Ascending aorta (tissue), 2 donors: Measurements from ENCODE around the gene OR5T3. TPM values are rescaled to one million over a fixed set of nuclear protein-coding genes. Genes with fewer than 3 reads are reported as not detected.

Source experiments
- DNase-seq, 2 donors: peaks; one replicate each; pipeline ENCODE4 v3.0.0-alpha.2; 2019; ENCODE audit warnings: low spot score in 2 of 2
- H3K27ac ChIP-seq, 2 donors: fragments of 200-600 bp; sonication (generic); one replicate each; pipeline ENCODE4 v1.5.1; 2016 to 2017; ENCODE audit warnings: mild to moderate bottlenecking in 1 of 2
- H3K27me3 ChIP-seq: fragments of 200-600 bp; sonication (generic); one replicate; pipeline ENCODE4 v1.5.1; 2017
- H3K36me3 ChIP-seq, 2 donors: fragments of 200-600 bp; sonication (generic); one replicate each; pipeline ENCODE4 v1.5.1; 2016
- H3K4me1 ChIP-seq, 2 donors: fragments of 200-600 bp; sonication (generic); one replicate each; pipeline ENCODE4 v1.5.1; 2016 to 2017; ENCODE audit warnings: mild to moderate bottlenecking in 1 of 2
- H3K4me3 ChIP-seq, 2 donors: fragments of 200-600 bp; sonication (generic); one replicate each; pipeline ENCODE4 v1.5.1; 2016 to 2017; ENCODE audit warnings: mild to moderate bottlenecking in 1 of 2
- H3K9me3 ChIP-seq, 2 donors: fragments of 200-600 bp; sonication (generic); one replicate each; pipeline ENCODE4 v1.5.1; 2016
- CTCF ChIP-seq, 3 experiments: fragments of 200-600 bp in 2 of 3; fragments of 450-650 bp in 1 of 3; sonication (generic) in 2 of 3; IDR thresholded peaks; one replicate each; pipeline ENCODE4 v1.5.1; 2016 to 2019; ENCODE audit warnings: antibody characterized with exemption in 3 of 3, mild to moderate bottlenecking in 1 of 3, moderate library complexity in 1 of 3
- intact Hi-C: fragments of 100-400 bp; cut with DNase I; formaldehyde crosslinking; loops from one replicate; pipeline ENCODE4 v1.15.1; 2023
- total RNA-seq: library from RNA; depleted of rRNA; stranded (reverse); fragments of >200 nt; gene quantifications from one replicate; pipeline ENCODE4 v1.1.0, GENCODE V29; 2016

OR5T3 gene
- total RNA-seq, 1 donor from 2014 or later: not detected

GRCh38 chr11:56273854-56274253 lies 21.8 kb downstream of the OR5T3 start, which contains the start of gene OR5T1:
Gene OR5T1 (plus strand): TSS chr11:56274154. CDS start chr11:56275639, 1,485 bp downstream.
- Histone ChIP-seq H3K27me3 (no peaks in the 10 kb centered on the region), H3K9me3 (no peaks in the 10 kb centered on the region), H3K36me3 (no peaks in the 10 kb centered on the region), H3K4me3 (no peak within 1 kb of the TSS), H3K27ac (no peak within 1 kb of the TSS), H3K4me1 (no peaks in the 10 kb centered on the region)
- no peak for TF ChIP-seq CTCF (IDR thresholded peaks at IDR 0.05)
- intact Hi-C loops: no loop called here
- DNase-seq: no peak

GRCh38 chr11:56292154-56292553 lies 40.1 kb downstream of the OR5T3 start, which contains the start of gene OR8H1:
Gene OR8H1 (minus strand): TSS chr11:56292254. CDS start chr11:56291062, 1,192 bp downstream.
- Histone ChIP-seq H3K27me3 (no peaks in the 10 kb centered on the region), H3K4me1 (no peaks in the 10 kb centered on the region), H3K9me3 (no peaks in the 10 kb centered on the region), H3K36me3 (no peaks in the 10 kb centered on the region), H3K27ac (no peak within 1 kb of the TSS), H3K4me3 (no peak within 1 kb of the TSS)
- intact Hi-C loops: no loop called here
- no peak for TF ChIP-seq CTCF (IDR thresholded peaks at IDR 0.05)
- DNase-seq: no peak

- H3K9me3 ChIP-seq: no peaks in the 10 kb centered on the region
- no peak overlapping the region for H3K4me3 ChIP-seq
- DNase-seq: no peak
- no peak overlapping the region for H3K27ac ChIP-seq
- H3K4me1 ChIP-seq: no peaks in the 10 kb centered on the region
- no peaks in the 10 kb centered on the region for H3K27me3 ChIP-seq
- intact Hi-C loops: no loop called here
- no peak for TF ChIP-seq CTCF (IDR thresholded peaks at IDR 0.05)
- H3K36me3 ChIP-seq: no peaks in the 10 kb centered on the region
Observed at GRCh38 chr11:56296898-56297297, 44.8 kb downstream of the OR5T3 start.

Other genes starting within 250 kb of the OR5T3 start
- not detected for gene OR5AS1, start 224.6 kb upstream of the OR5T3 start, total RNA-seq
- gene OR8I2, start 158.9 kb upstream of the OR5T3 start, total RNA-seq: not detected
- gene OR8H2, start 148.6 kb upstream of the OR5T3 start, total RNA-seq: not detected
- not detected for gene OR8H3, start 129.9 kb upstream of the OR5T3 start, total RNA-seq
- not detected for gene OR8J3, start 112.1 kb upstream of the OR5T3 start, total RNA-seq
- gene OR8K5, start 91.9 kb upstream of the OR5T3 start, total RNA-seq: not detected
- gene OR5J2, start 75.6 kb upstream of the OR5T3 start, total RNA-seq: not detected
- gene OR5T2, start 18.0 kb upstream of the OR5T3 start, total RNA-seq: not detected
- gene OR5T1, start 21.9 kb downstream of the OR5T3 start, total RNA-seq: not detected
- gene OR8H1, start 40.0 kb downstream of the OR5T3 start, total RNA-seq: not detected
- not detected for gene OR8K3, start 62.9 kb downstream of the OR5T3 start, total RNA-seq
- not detected for gene OR8K1, start 93.8 kb downstream of the OR5T3 start, total RNA-seq
- not detected for gene OR8J1, start 102.0 kb downstream of the OR5T3 start, total RNA-seq
- gene OR8U1, start 123.4 kb downstream of the OR5T3 start, total RNA-seq: not detected
- gene OR5AL1, start 160.4 kb downstream of the OR5T3 start, total RNA-seq: not detected
- gene OR5M3, start 221.1 kb downstream of the OR5T3 start, total RNA-seq: not detected
- gene OR5M8, start 239.1 kb downstream of the OR5T3 start, total RNA-seq: not detected